Measurements from ENCODE around the gene CCDC148.

- TF ChIP-seq, protein P1, sequence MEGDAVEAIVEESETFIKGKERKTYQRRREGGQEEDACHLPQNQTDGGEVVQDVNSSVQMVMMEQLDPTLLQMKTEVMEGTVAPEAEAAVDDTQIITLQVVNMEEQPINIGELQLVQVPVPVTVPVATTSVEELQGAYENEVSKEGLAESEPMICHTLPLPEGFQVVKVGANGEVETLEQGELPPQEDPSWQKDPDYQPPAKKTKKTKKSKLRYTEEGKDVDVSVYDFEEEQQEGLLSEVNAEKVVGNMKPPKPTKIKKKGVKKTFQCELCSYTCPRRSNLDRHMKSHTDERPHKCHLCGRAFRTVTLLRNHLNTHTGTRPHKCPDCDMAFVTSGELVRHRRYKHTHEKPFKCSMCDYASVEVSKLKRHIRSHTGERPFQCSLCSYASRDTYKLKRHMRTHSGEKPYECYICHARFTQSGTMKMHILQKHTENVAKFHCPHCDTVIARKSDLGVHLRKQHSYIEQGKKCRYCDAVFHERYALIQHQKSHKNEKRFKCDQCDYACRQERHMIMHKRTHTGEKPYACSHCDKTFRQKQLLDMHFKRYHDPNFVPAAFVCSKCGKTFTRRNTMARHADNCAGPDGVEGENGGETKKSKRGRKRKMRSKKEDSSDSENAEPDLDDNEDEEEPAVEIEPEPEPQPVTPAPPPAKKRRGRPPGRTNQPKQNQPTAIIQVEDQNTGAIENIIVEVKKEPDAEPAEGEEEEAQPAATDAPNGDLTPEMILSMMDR (IDR thresholded peaks at IDR 0.05): no peak
- no peak for TF ChIP-seq POLR2A (IDR thresholded peaks at IDR 0.05)
These were observed 12.9 kb downstream of the CCDC148 start for GRCh38 chr2:158443606-158444005.

Data from esophagus squamous epithelium (tissue), 4 donors.